HCEC 1CT (cell line): ENCODE data around the gene INF2.
A peak's percentile ranks its signal among the peaks of the same experiment; 100 is the strongest.

Experiments used
- DNase-seq: peaks from one replicate; pipeline ENCODE4 v3.0.0-alpha.2; 2017

The INF2 gene

GRCh38 chr14:104755621-104756020 is 66.2 kb downstream of the INF2 start:
- no peak for DNase-seq

GRCh38 chr14:104756477-104757237 is 67.2 kb downstream of the INF2 start:
- DNase-seq, result no peak

DNA sequence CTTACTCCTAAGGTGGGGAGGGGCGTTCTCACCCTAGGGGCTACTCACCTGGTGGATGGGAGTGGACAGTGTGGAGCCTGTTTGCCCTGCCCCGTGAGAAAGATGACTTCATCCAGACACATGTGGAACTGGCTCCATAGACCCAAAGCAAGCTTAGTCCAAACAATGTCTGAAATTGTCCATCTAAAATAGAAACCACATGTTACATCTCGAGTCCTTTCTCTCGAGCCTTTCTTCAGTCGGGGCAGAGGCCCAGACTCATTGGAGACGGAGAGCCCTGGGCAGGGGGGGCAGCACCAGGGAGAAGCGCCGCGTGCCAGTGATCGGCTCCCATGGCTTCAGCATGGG is 67.8 kb downstream of the INF2 start:
- no peak for DNase-seq

DNA sequence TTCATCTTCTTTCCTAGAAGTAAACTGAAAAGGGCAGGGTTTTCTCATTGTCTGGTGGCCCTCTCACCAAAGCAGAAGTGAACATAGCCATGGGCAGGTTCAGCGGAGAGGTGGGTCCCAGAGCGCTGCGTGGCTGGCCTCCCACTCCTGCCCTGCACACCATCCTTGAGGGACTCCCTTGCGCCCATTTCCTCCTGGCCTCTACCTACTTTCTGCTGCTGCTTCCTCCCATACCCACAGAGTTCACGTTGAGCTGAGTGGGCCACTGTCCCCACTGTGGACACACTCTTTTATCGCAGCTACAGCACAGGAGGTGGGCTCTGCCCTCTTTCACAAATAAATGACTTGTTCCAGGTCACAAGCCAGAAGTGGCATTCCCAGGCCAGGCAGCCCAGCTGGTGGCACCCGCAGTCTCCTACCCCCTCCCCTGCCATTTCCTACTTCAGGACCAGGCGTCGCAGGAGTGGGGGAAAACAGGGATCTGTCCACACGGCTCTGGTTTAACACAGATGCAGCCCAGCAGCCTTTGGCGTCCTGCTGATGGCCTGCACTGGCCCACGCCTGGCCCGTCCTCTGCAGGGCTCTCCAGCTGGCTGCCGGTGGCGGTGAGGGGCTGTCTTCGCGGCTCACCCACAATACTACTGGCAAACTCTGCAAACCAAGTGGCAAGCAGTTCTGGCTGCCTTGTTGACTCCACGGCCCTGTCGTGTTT is 68.4 kb downstream of the INF2 start:
- no peak for DNase-seq

- DNase-seq, result no peak
Measured at GRCh38 chr14:104758981-104759969, 69.9 kb downstream of the INF2 start.

DNA sequence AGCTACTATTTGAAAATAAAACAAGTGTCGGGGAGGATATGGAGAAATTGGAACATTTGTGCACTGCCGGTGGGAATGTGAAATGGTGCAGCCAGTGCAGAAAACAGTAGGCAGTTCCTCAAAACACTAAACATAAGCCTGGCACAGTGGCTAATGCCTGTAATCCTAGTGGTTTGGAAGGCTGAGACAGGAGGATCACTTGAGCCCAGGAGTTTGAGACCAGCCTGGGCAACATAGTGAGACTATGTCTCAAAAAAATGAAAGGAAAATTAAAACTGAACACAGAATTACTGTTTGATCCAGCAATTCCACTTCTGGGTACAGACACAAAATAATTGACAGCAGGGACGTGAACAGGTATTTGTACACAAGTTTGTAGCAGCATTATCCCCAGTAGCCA is 76.1 kb downstream of the INF2 start:
- no peak for DNase-seq

DNA sequence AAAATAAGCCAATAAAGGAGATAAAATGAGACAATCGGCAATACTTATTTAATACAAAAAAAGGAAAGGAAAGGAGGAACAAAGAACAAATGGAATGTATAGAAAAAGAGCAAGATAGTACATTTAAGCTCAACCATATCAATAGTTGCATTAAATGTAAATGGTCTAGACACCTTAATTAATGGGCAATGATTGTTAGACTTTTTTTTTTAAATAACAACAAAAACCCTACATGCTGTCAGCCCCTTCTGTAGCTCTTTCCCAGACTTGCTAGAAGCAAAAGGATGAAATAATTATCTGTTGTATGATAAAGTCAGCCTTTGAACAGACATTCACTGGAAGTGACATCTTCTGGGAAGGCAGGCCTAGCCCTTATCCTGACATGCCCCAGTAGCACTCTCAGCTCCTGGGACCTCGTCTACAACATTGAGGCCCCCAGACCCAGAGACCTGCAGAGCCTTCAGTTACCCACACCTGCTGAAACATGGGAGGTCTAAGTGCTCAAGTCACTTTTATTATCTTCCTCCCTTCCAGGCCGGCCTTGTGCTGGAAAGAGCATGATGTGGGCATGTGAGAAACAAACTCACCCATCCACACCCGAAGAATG is 76.9 kb downstream of the INF2 start:
- no peak for DNase-seq

DNA sequence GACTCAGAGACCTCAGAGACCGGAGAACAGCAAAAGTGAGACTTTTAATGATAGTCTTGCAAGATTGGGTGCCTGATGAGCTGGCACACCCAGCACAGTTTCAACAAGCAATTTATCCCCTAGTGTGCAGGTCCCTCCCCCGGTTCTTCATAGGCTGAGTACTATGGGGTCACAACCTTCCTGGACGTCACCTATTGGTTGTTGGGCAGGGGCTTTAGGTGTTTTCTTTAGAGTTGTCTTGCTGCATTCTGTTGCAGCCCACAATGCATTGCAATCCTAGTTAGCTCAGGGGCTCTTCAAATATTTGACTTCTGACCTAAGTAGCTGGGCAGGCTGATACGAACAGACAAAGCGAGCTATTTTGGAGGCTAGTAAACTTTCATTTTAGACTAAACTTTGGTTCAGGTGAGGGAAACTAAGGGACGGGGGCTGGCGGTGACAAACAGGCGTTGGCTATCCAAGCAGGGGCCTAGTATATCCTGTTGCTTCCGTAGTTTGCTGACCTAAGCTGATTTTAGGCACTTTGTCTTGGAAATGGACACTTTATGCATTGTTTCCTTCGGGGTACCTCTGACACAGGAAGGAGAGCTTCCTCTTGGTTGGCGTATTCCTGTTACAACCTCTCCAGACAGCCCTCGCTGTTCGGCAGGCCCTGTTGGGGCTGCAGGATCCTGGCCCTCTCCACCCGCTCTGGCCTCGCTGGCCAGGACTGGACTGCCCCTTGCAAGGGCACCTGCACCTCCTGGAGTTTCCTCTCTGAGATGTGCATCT is 77.6 kb downstream of the INF2 start:
- DNase-seq, result no peak

DNA sequence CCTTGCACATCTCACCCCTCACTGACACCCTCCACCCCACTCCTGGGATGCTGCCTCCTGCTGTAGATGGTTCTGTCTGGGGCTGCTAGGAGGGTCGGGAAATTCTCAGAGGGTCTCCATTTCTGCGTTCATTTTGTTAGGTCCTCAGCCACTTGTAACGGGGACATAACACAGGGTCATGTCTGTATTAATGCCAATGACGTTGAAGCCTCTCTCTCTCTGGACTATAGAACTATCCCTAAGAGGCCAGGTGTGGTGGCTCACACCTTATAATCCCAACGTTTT is 78.2 kb downstream of the INF2 start:
- DNase-seq, result no peak

GRCh38 chr14:104768437-104769323 is 79.3 kb downstream of the INF2 start:
- DNase-seq, result peak; percentile 62

DNA sequence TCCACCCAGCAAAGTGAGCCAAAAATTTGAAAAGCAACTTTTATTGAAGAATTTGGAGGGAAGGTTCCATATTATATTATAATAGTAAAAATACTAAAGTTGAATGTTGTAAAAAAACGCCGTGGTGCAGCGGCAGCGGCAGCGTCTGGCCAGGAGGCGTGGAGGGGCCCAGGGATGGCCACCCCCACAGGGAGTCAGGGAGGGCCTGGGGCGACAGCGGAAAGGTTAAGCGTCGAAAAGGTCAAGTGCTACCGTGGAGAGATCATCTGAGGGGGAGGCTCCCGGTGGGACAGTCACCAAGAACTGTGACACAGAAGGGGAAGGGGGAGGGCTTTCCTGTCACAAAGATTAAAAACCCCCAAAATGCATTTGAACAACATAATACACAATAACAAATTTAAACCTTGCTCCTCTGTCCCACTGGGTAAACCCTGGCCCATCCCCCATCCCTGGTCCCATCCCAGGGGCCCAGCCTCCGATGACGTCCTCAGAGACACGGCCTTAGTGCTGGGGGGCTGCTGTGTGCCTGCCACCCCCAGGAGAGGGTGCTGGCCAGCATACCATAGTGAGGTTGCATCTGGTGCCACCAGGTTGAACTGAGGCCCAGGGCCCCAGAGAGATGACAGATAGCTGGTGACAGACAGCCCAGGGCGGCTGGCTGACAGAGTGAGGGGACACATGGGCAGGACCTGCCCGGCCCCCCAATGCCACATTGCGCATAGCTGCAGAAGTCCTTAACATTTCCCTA is 80.1 kb downstream of the INF2 start:
- DNase-seq, result no peak

GRCh38 chr14:104770072-104770579 is 80.7 kb downstream of the INF2 start:
- DNase-seq, result no peak

GRCh38 chr14:104770851-104771272 is 81.4 kb downstream of the INF2 start:
- DNase-seq, result no peak

- no peak for DNase-seq
Measured at GRCh38 chr14:104771374-104771773, 82.0 kb downstream of the INF2 start.
